Measurements from ENCODE around the gene ARX.

Gene ARX

DNA sequence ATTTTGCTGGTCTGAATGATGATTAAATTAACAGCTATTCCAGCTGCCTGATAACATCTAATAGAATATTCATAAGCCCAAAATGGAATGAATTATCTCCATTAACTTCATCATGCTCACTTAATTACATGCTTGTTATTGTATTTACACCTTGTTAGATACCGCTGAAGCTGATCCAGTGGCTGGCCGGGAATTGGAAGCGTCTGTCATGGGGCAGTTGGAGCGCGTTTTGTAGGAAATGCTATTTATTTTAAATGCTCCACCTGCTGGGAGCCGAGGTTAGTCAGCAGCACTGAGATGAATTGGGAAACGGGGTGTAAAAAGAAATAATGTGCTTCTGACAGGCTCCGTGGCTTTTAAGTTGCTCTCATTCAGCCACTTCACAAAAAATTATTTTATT is 25.2 kb downstream of the ARX start:
- H3K79me1 ChIP-seq (ENCODE audit: low read length), result no peaks in the 10 kb centered on the region
- H4K8ac ChIP-seq (ENCODE audit: low read depth, low read length), result no peak overlapping the region
- H2BK120ac ChIP-seq (ENCODE audit: low read depth, low read length), result no peak overlapping the region
- no peaks in the 10 kb centered on the region for H3K79me2 ChIP-seq (ENCODE audit: control insufficient read depth, insufficient read depth, low read length)
- no peak overlapping the region for H3K4me3 ChIP-seq (ENCODE audit: low read length)
- WGBS (ENCODE audit: extremely low coverage, insufficient coverage, low lambda C conversion rate), result no CpG with 5 or more reads among the region's 8 CpGs
- no peak overlapping the region for H4K5ac ChIP-seq (ENCODE audit: low read length)
- no peak overlapping the region for H3K4ac ChIP-seq (ENCODE audit: low read depth, low read length)
- no peak overlapping the region for H3K27ac ChIP-seq (ENCODE audit: low read depth, low read length)
- H3K23ac ChIP-seq (ENCODE audit: low read length), result no peak overlapping the region
- peak; percentile 26 for DNase-seq
- H3K27me3 ChIP-seq (ENCODE audit: insufficient read depth, low read length, poor library complexity), result no peaks in the 10 kb centered on the region
- H3K18ac ChIP-seq (ENCODE audit: low read length), result no peak overlapping the region
- no peak overlapping the region for H3K9ac ChIP-seq (ENCODE audit: low read length)
- no peak overlapping the region for H3K4me2 ChIP-seq (ENCODE audit: low read length)
- H2AK5ac ChIP-seq (ENCODE audit: low read length), result no peak overlapping the region
- H2BK15ac ChIP-seq (replicated peaks; ENCODE audit: low read depth), result no peak overlapping the region
- H2BK5ac ChIP-seq (ENCODE audit: low read length), result no peak overlapping the region
- no peaks in the 10 kb centered on the region for H3K4me1 ChIP-seq (ENCODE audit: control insufficient read depth, low read depth, low read length)
- H3K56ac ChIP-seq (ENCODE audit: low read length), result no peak overlapping the region
- H3K36me3 ChIP-seq (ENCODE audit: control insufficient read depth, insufficient read depth, low read length), result no peaks in the 10 kb centered on the region

DNA sequence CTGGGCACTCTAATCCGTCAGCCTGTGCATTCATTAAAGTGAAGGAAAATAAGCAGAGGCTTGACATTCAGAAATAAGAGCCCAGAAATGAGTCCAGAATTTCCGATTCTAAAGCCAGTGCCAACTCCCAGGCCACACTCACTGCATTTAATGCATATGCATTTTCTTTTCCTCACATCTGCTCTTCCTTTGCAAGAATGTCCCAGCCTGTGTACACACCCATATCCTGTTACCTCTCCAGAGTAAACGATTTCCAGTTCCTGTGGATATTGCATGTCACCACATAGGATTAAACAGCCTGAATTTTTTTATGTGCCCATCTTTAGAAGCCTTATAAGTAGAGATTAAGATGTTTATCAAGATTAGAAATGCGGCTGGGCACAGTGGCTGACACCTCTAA is 27.5 kb downstream of the ARX start:
- Histone ChIP-seq H3K36me3 (ENCODE audit: control insufficient read depth, insufficient read depth, low read length) (no peaks in the 10 kb centered on the region), H2BK120ac (ENCODE audit: low read depth, low read length) (no peak overlapping the region), H2BK5ac (ENCODE audit: low read length) (no peak overlapping the region), H4K5ac (ENCODE audit: low read length) (no peak overlapping the region), H3K27ac (ENCODE audit: low read depth, low read length) (no peak overlapping the region), H3K4me1 (ENCODE audit: control insufficient read depth, low read depth, low read length) (no peaks in the 10 kb centered on the region), H3K23ac (ENCODE audit: low read length) (no peak overlapping the region), H3K56ac (ENCODE audit: low read length) (no peak overlapping the region), H3K9ac (ENCODE audit: low read length) (no peak overlapping the region), H3K18ac (ENCODE audit: low read length) (no peak overlapping the region), H3K79me2 (ENCODE audit: control insufficient read depth, insufficient read depth, low read length) (no peaks in the 10 kb centered on the region), H4K8ac (ENCODE audit: low read depth, low read length) (no peak overlapping the region), H2BK15ac (replicated peaks; ENCODE audit: low read depth) (no peak overlapping the region), H3K4ac (ENCODE audit: low read depth, low read length) (no peak overlapping the region), H3K79me1 (ENCODE audit: low read length) (no peaks in the 10 kb centered on the region), H3K27me3 (ENCODE audit: insufficient read depth, low read length, poor library complexity) (no peaks in the 10 kb centered on the region), H3K4me2 (ENCODE audit: low read length) (no peak overlapping the region), H3K4me3 (ENCODE audit: low read length) (no peak overlapping the region), H2AK5ac (ENCODE audit: low read length) (no peak overlapping the region)
- WGBS (ENCODE audit: extremely low coverage, insufficient coverage, low lambda C conversion rate), result no CpG with 5 or more reads among the region's 4 CpGs
- no peak for DNase-seq

DNA sequence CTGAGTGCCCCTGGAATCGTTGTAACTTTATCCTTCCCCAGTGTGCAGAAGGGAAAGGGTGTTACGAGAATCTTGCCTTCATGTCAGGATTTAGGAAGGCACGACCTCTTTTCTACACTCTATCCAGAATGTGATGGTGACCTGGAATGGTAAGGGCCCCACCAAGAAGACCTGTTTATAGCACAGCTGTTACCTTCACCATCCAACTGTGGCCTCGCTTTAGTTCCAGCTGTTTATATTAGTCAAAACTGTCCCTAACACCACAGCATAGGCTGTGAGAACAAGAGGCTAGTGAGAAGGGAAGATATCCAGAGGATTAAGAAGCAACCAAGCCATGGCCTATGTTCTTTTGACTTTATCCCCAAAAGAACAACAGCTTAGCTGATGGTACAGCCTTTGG is 28.0 kb downstream of the ARX start:
- no peak overlapping the region for H4K8ac ChIP-seq (ENCODE audit: low read depth, low read length)
- H3K4me1 ChIP-seq (ENCODE audit: control insufficient read depth, low read depth, low read length), result no peaks in the 10 kb centered on the region
- H4K5ac ChIP-seq (ENCODE audit: low read length), result no peak overlapping the region
- H3K4me3 ChIP-seq (ENCODE audit: low read length), result no peak overlapping the region
- no peak overlapping the region for H3K4ac ChIP-seq (ENCODE audit: low read depth, low read length)
- H3K79me1 ChIP-seq (ENCODE audit: low read length), result no peaks in the 10 kb centered on the region
- H3K27ac ChIP-seq (ENCODE audit: low read depth, low read length), result no peak overlapping the region
- H3K27me3 ChIP-seq (ENCODE audit: insufficient read depth, low read length, poor library complexity), result no peaks in the 10 kb centered on the region
- no peak overlapping the region for H3K9ac ChIP-seq (ENCODE audit: low read length)
- no peaks in the 10 kb centered on the region for H3K79me2 ChIP-seq (ENCODE audit: control insufficient read depth, insufficient read depth, low read length)
- WGBS (ENCODE audit: extremely low coverage, insufficient coverage, low lambda C conversion rate), result no CpG with 5 or more reads among the region's 4 CpGs
- no peak for DNase-seq
- no peak overlapping the region for H3K18ac ChIP-seq (ENCODE audit: low read length)
- no peak overlapping the region for H3K4me2 ChIP-seq (ENCODE audit: low read length)
- H2BK15ac ChIP-seq (replicated peaks; ENCODE audit: low read depth), result no peak overlapping the region
- no peak overlapping the region for H3K23ac ChIP-seq (ENCODE audit: low read length)
- H2BK120ac ChIP-seq (ENCODE audit: low read depth, low read length), result no peak overlapping the region
- no peak overlapping the region for H2AK5ac ChIP-seq (ENCODE audit: low read length)
- H3K36me3 ChIP-seq (ENCODE audit: control insufficient read depth, insufficient read depth, low read length), result no peaks in the 10 kb centered on the region
- H2BK5ac ChIP-seq (ENCODE audit: low read length), result no peak overlapping the region
- H3K56ac ChIP-seq (ENCODE audit: low read length), result no peak overlapping the region

- no peak overlapping the region for H3K23ac ChIP-seq (ENCODE audit: low read length)
Observed at GRCh38 chrX:24985120-24985519, 30.6 kb downstream of the ARX start.

DNA sequence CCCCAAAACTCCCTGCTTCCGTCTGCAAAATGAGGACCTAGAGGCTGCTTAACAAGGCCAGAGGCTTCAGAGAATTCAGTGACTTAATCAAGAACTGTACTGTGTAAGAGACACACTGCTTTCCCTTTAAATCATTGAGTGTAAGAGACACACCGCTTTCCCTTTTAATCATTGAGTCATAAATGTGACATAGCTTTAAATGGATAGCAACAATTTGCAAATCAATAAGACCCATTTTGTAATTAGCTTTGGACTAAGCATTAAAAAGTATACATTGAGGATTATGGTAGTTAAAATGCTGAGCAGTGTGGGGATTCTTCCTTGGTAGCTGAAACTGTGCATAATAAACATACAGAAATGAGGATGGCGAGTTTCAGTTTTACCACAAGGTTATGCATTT is 31.8 kb downstream of the ARX start:
- H3K4ac ChIP-seq (ENCODE audit: low read depth, low read length), result no peak overlapping the region
- H3K27ac ChIP-seq (ENCODE audit: low read depth, low read length), result no peak overlapping the region
- H2AK5ac ChIP-seq (ENCODE audit: low read length), result no peak overlapping the region
- no peak for DNase-seq
- H3K79me2 ChIP-seq (ENCODE audit: control insufficient read depth, insufficient read depth, low read length), result no peaks in the 10 kb centered on the region
- no peak overlapping the region for H4K5ac ChIP-seq (ENCODE audit: low read length)
- H3K56ac ChIP-seq (ENCODE audit: low read length), result no peak overlapping the region
- no peaks in the 10 kb centered on the region for H3K36me3 ChIP-seq (ENCODE audit: control insufficient read depth, insufficient read depth, low read length)
- no peak overlapping the region for H3K18ac ChIP-seq (ENCODE audit: low read length)
- no peaks in the 10 kb centered on the region for H3K79me1 ChIP-seq (ENCODE audit: low read length)
- H3K27me3 ChIP-seq (ENCODE audit: insufficient read depth, low read length, poor library complexity), result no peaks in the 10 kb centered on the region
- H3K9ac ChIP-seq (ENCODE audit: low read length), result no peak overlapping the region
- H3K4me3 ChIP-seq (ENCODE audit: low read length), result no peak overlapping the region
- no peak overlapping the region for H4K8ac ChIP-seq (ENCODE audit: low read depth, low read length)
- H2BK5ac ChIP-seq (ENCODE audit: low read length), result no peak overlapping the region
- no peak overlapping the region for H3K4me2 ChIP-seq (ENCODE audit: low read length)
- no CpG with 5 or more reads among the region's 3 CpGs for WGBS (ENCODE audit: extremely low coverage, insufficient coverage, low lambda C conversion rate)
- H2BK15ac ChIP-seq (replicated peaks; ENCODE audit: low read depth), result no peak overlapping the region
- H3K4me1 ChIP-seq (ENCODE audit: control insufficient read depth, low read depth, low read length), result no peaks in the 10 kb centered on the region
- H2BK120ac ChIP-seq (ENCODE audit: low read depth, low read length), result no peak overlapping the region
- no peak overlapping the region for H3K23ac ChIP-seq (ENCODE audit: low read length)

More at GRCh38 chrX:24985120-24985519, 30.6 kb downstream of the ARX start:
- Histone ChIP-seq H3K4me2 (ENCODE audit: low read length) (no peak overlapping the region), H3K4me3 (ENCODE audit: low read length) (no peak overlapping the region), H3K27me3 (ENCODE audit: insufficient read depth, low read length, poor library complexity) (no peaks in the 10 kb centered on the region), H3K27ac (ENCODE audit: low read depth, low read length) (no peak overlapping the region), H2AK5ac (ENCODE audit: low read length) (no peak overlapping the region), H3K79me2 (ENCODE audit: control insufficient read depth, insufficient read depth, low read length) (no peaks in the 10 kb centered on the region), H2BK120ac (ENCODE audit: low read depth, low read length) (no peak overlapping the region), H3K36me3 (ENCODE audit: control insufficient read depth, insufficient read depth, low read length) (no peaks in the 10 kb centered on the region), H3K79me1 (ENCODE audit: low read length) (no peaks in the 10 kb centered on the region), H3K18ac (ENCODE audit: low read length) (no peak overlapping the region), H3K4ac (ENCODE audit: low read depth, low read length) (no peak overlapping the region), H3K9ac (ENCODE audit: low read length) (no peak overlapping the region), H4K5ac (ENCODE audit: low read length) (no peak overlapping the region), H2BK5ac (ENCODE audit: low read length) (no peak overlapping the region), H3K4me1 (ENCODE audit: control insufficient read depth, low read depth, low read length) (no peaks in the 10 kb centered on the region), H2BK15ac (replicated peaks; ENCODE audit: low read depth) (no peak overlapping the region), H3K56ac (ENCODE audit: low read length) (no peak overlapping the region), H4K8ac (ENCODE audit: low read depth, low read length) (no peak overlapping the region)
- DNase-seq, result no peak
- no CpG with 5 or more reads among the region's 1 CpG for WGBS (ENCODE audit: extremely low coverage, insufficient coverage, low lambda C conversion rate)

DNA sequence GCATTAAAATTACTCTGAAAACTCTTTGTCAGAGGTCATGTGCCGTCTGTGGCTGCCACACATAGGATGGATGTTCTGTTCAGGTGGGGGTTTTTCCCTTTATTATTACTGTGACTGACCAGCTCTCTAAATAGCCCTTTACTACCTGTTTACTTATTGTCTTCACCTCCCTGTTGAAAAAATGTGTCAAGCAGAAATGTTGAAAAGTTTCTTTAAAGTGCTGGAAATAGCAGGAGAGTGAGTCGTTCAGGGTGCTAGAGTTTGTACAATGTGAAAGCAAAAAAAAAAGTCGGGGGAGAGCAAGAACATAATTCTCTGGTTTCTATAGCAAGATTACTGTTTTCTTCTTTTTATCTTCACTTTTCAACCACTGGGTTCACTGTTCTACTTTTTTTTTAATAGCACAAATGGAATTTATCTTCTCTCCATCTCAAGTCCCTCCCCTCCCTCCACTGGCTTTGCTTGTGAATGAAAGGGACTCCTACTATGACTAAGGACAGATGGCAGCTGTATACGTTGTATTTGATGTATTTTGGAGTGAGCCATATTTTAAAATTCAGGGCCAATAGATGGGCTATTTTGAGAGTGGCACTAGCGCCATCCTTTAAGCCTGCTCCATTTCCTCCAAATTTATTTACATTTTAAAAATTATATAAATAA is 33.3 kb downstream of the ARX start:
- Histone ChIP-seq H3K36me3 (ENCODE audit: control insufficient read depth, insufficient read depth, low read length) (no peaks in the 10 kb centered on the region), H3K4me3 (ENCODE audit: low read length) (no peak overlapping the region), H3K4ac (ENCODE audit: low read depth, low read length) (no peak overlapping the region), H3K79me1 (ENCODE audit: low read length) (no peaks in the 10 kb centered on the region), H3K4me2 (ENCODE audit: low read length) (no peak overlapping the region), H3K27me3 (ENCODE audit: insufficient read depth, low read length, poor library complexity) (no peaks in the 10 kb centered on the region), H2AK5ac (ENCODE audit: low read length) (no peak overlapping the region), H3K79me2 (ENCODE audit: control insufficient read depth, insufficient read depth, low read length) (no peaks in the 10 kb centered on the region), H4K5ac (ENCODE audit: low read length) (no peak overlapping the region), H2BK5ac (ENCODE audit: low read length) (no peak overlapping the region), H3K27ac (ENCODE audit: low read depth, low read length) (no peak overlapping the region), H3K18ac (ENCODE audit: low read length) (no peak overlapping the region), H4K8ac (ENCODE audit: low read depth, low read length) (no peak overlapping the region), H3K23ac (ENCODE audit: low read length) (no peak overlapping the region), H2BK120ac (ENCODE audit: low read depth, low read length) (no peak overlapping the region), H3K56ac (ENCODE audit: low read length) (no peak overlapping the region), H3K9ac (ENCODE audit: low read length) (no peak overlapping the region), H3K4me1 (ENCODE audit: control insufficient read depth, low read depth, low read length) (no peaks in the 10 kb centered on the region), H2BK15ac (replicated peaks; ENCODE audit: low read depth) (no peak overlapping the region)
- WGBS (ENCODE audit: extremely low coverage, insufficient coverage, low lambda C conversion rate), result no CpG with 5 or more reads among the region's 5 CpGs
- no peak for DNase-seq
